ENCODE data around the gene CFAP20DC. TPM values are rescaled to one million over a fixed set of nuclear protein-coding genes. Genes with fewer than 3 reads are reported as not detected.

CFAP20DC gene
- total and polyA plus RNA-seq, 2 of the 8 experiments (the other 6 are each of a cell fraction or from before 2014, with no cell fraction given): 2.2 to 2.8 TPM

GRCh38 chr3:58706395-58707167, 343.2 kb downstream of the CFAP20DC start:
- no peak overlapping the region for H3K56ac ChIP-seq (replicated peaks; ENCODE audit: insufficient read length, low read depth, low read length)
- H3K4ac ChIP-seq (replicated peaks; ENCODE audit: insufficient read length, low read depth, low read length): no peak overlapping the region
- H4K5ac ChIP-seq (ENCODE audit: insufficient read length, low read depth, low read length): no peak overlapping the region
- H4K8ac ChIP-seq (ENCODE audit: extremely low read depth, insufficient read depth, low read length): no peak overlapping the region
- no peaks in the 10 kb centered on the region for H3K79me1 ChIP-seq (ENCODE audit: low read depth, low read length)
- H3K79me2 ChIP-seq (ENCODE audit: control insufficient read depth in 1 of 2, insufficient read depth in 2 of 2, low read length in 2 of 2): no peaks in the 10 kb centered on the region
- H2AFZ ChIP-seq (ENCODE audit: low read length): no peak overlapping the region
- H4K91ac ChIP-seq (replicated peaks; ENCODE audit: insufficient read length, low read length): no peak overlapping the region
- WGBS, 2 experiments (ENCODE audit: extremely low coverage in 1 of 2, insufficient coverage in 1 of 2, insufficient read length in 1 of 2, insufficient replicate concordance in 2 of 2, low coverage in 1 of 2, low lambda C conversion rate in 2 of 2, missing lambda C conversion rate in 1 of 2): 91% methylated on average over 2 of the region's 2 CpGs; no CpG with 5 or more reads in 1 of the 2 experiments
- no peak overlapping the region for H3K23ac ChIP-seq (ENCODE audit: insufficient read length)
- peaks cover 3 to 6% of the 10 kb centered on the region in 2 experiments; a peak in 2 of 4 replicates for H3K9me3 ChIP-seq (ENCODE audit: insufficient read depth in 2 of 2, low read depth in 1 of 2, low read length in 1 of 2)
- POLR2A ChIA-PET (ENCODE audit: partially characterized antibody): no interaction called here
- H3K9ac ChIP-seq (replicated peaks in 1 of 4; ENCODE audit: extremely low read depth in 1 of 4, low read depth in 3 of 4, low read length in 3 of 4): no peak overlapping the region
- no peaks in the 10 kb centered on the region for H3K36me3 ChIP-seq (ENCODE audit: control insufficient read depth in 2 of 4, insufficient read depth in 4 of 4, low read length in 3 of 4)
- H3K27ac ChIP-seq (ENCODE audit: low read depth, low read length): no peak overlapping the region
- no peak overlapping the region for H2BK15ac ChIP-seq (ENCODE audit: low read length)
- H3K27me3 ChIP-seq (replicated peaks in 1 of 4; ENCODE audit: control insufficient read depth in 3 of 4, extremely low read depth in 1 of 4, insufficient read depth in 3 of 4, low read length in 3 of 4): no peaks in the 10 kb centered on the region
- no peak overlapping the region for H3K14ac ChIP-seq (ENCODE audit: insufficient read length)
- H3K4me1 ChIP-seq (replicated peaks in 1 of 4; ENCODE audit: control insufficient read depth in 3 of 4, insufficient read depth in 4 of 4, low read length in 3 of 4): no peaks in the 10 kb centered on the region
- no peak overlapping the region for H3K4me3 ChIP-seq (ENCODE audit: extremely low read depth in 1 of 4, insufficient read depth in 2 of 4, low read depth in 3 of 4, low read length in 4 of 4)
- no peaks in the 10 kb centered on the region for H4K20me1 ChIP-seq (replicated peaks in 1 of 2; ENCODE audit: control insufficient read depth in 1 of 2, insufficient read depth in 2 of 2, low read length in 2 of 2)
- no peak overlapping the region for H2AK5ac ChIP-seq (ENCODE audit: low read depth, low read length)
- CTCF ChIA-PET (ENCODE audit: partially characterized antibody): no interaction called here
- H2BK5ac ChIP-seq (ENCODE audit: low read depth, low read length): no peak overlapping the region
- DNase-seq (ENCODE audit: low read depth in 1 of 2, low spot score in 2 of 2) (no peak), FAIRE-seq (no peak)
- no peak overlapping the region for H2BK12ac ChIP-seq (ENCODE audit: low read depth, low read length)
- H3K18ac ChIP-seq (ENCODE audit: extremely low read depth, low read length): no peak overlapping the region
- H3K23me2 ChIP-seq (ENCODE audit: low read depth, low read length): peaks cover 2% of the 10 kb centered on the region; the same call in 1 of the 2 replicates
- no peak overlapping the region for H2BK20ac ChIP-seq (ENCODE audit: low read length)
- no peak overlapping the region for H2BK120ac ChIP-seq (replicated peaks; ENCODE audit: low read depth, low read length)
- TF ChIP-seq ATF2 (IDR thresholded peaks at IDR 0.05; ENCODE audit: low read length) (no peak), KDM5A (IDR thresholded peaks at IDR 0.05; ENCODE audit: low read length) (no peak)
- H3K4me2 ChIP-seq (ENCODE audit: insufficient read depth in 1 of 2, low read depth in 2 of 2, low read length in 2 of 2): no peak overlapping the region

Data from H1 (cell line).